Natural killer cell (primary cell): ENCODE measurements around the gene EMP1. TPM values are rescaled to one million over a fixed set of nuclear protein-coding genes. Genes with fewer than 3 reads are reported as not detected.

ENCODE experiments used
- ATAC-seq, 3 donors: fragments of 150-1000 bp in 2 of 3; fragments of 200-7000 bp in 1 of 3; cut with Tn5 transposase; 1 replicate in 1 of 3; 2 replicates in 2 of 3; pipeline ENCODE4 v1.10.0; 2021; ENCODE audit warnings: mild to moderate bottlenecking in 2 of 3, moderate library complexity in 2 of 3
- DNase-seq, 2 donors: peaks; one replicate each; pipeline versions ENCODE4 v3.0.0 to v3.0.0-alpha.2; 2013 to 2021; ENCODE audit warnings: mixed read lengths in 1 of 2
- H3K27ac ChIP-seq: one replicate; pipeline ENCODE4 v1.5.1; 2013; ENCODE audit warnings: mild to moderate bottlenecking, low read length
- H3K27me3 ChIP-seq: one replicate; pipeline ENCODE4 v1.6.1; 2013; ENCODE audit warnings: low read length; ENCODE audit not compliant: control insufficient read depth, insufficient read depth
- H3K36me3 ChIP-seq: one replicate; pipeline ENCODE4 v1.6.1; 2013; ENCODE audit warnings: low read length; ENCODE audit not compliant: control insufficient read depth, insufficient read depth
- H3K4me1 ChIP-seq: one replicate; pipeline ENCODE4 v1.6.1; 2013; ENCODE audit warnings: low read length; ENCODE audit not compliant: control insufficient read depth, insufficient read depth
- H3K4me3 ChIP-seq: one replicate; pipeline ENCODE4 v1.5.1; 2013; ENCODE audit warnings: low read length
- H3K9me3 ChIP-seq: one replicate; pipeline ENCODE4 v1.6.1; 2013; ENCODE audit warnings: low read length; ENCODE audit not compliant: control insufficient read depth, insufficient read depth
- H3K27ac Mint-ChIP-seq, 2 donors: one replicate each; pipeline ENCODE4 v1.8.0; 2022; ENCODE audit warnings: mild to moderate bottlenecking in 2 of 2, mixed read lengths in 2 of 2, moderate library complexity in 1 of 2
- H3K27me3 Mint-ChIP-seq, 2 donors: one replicate each; pipeline ENCODE4 v1.8.0; 2022; ENCODE audit warnings: low read depth in 2 of 2, mixed read lengths in 2 of 2
- H3K36me3 Mint-ChIP-seq: one replicate; pipeline ENCODE4 v1.8.0; 2022; ENCODE audit warnings: mixed read lengths
- H3K4me1 Mint-ChIP-seq, 2 donors: one replicate each; pipeline ENCODE4 v1.8.0; 2022; ENCODE audit warnings: mixed read lengths in 2 of 2
- H3K4me3 Mint-ChIP-seq: one replicate; pipeline ENCODE4 v1.8.0; 2022; ENCODE audit warnings: mild to moderate bottlenecking, moderate library complexity, mixed read lengths
- H3K9me3 Mint-ChIP-seq, 2 donors: one replicate each; pipeline ENCODE4 v1.8.0; 2022; ENCODE audit warnings: mixed read lengths in 2 of 2
- CTCF ChIP-seq: fragments of 200-600 bp; IDR thresholded peaks from one replicate; pipeline ENCODE4 v1.8.0; 2022; ENCODE audit warnings: antibody characterized with exemption
- WGBS: methylation state at CpG from one replicate; pipeline ENCODE4 v1.1.7; 2013; ENCODE audit warnings: missing lambda C conversion rate; ENCODE audit not compliant: insufficient coverage; 5-methylcytosine and 5-hydroxymethylcytosine counted together
- intact Hi-C: fragments of 100-400 bp; cut with micrococcal nuclease; formaldehyde crosslinking; loops from one replicate; pipeline ENCODE4 v1.14.2; 2022
- total RNA-seq, 4 donors: library from RNA; stranded (reverse); fragments of 120-200 nt in 1 of 4; gene quantifications; one replicate each; pipeline versions ENCODE4 v1.2.3 to v1.2.4, GENCODE V29; 2013 to 2022

EMP1 gene
- total RNA-seq, 3 donors from 2014 or later (not counting 1 experiment from before 2014, with no cell fraction given), result 3.8 to 4.3 (median 4.2) TPM

- Histone ChIP-seq H3K27ac (no peak overlapping the region), H3K27me3 (no peaks in the 10 kb centered on the region), H3K4me1 (peaks cover 10% of the 10 kb centered on the region), H3K9me3 (no peaks in the 10 kb centered on the region), H3K4me3 (no peak overlapping the region), H3K36me3 (no peaks in the 10 kb centered on the region)
- TF ChIP-seq CTCF, result no peak
- Mint-ChIP-seq H3K4me3 (no peak overlapping the region), H3K27me3 (peaks cover 10 to 18% of the 10 kb centered on the region in 2 donors), H3K36me3 (no peaks in the 10 kb centered on the region), H3K27ac (no peak overlapping the region), H3K9me3 (peaks cover 0 to 2% of the 10 kb centered on the region in 2 donors), H3K4me1 (peaks cover 13 to 19% of the 10 kb centered on the region in 2 donors)
- WGBS, result 0% methylated on average over 3 of the region's 3 CpGs
- intact Hi-C loops, result no loop called here
- DNase-seq (peak; percentile 35 to 71), ATAC-seq (peak; percentile 53 to 96 (median 82))
Measured at GRCh38 chr12:13165617-13166041, 30.9 kb upstream of the EMP1 start.

GRCh38 chr12:13167226-13167625 lies 29.3 kb upstream of the EMP1 start:
- Histone ChIP-seq H3K36me3 (no peaks in the 10 kb centered on the region), H3K27me3 (no peaks in the 10 kb centered on the region), H3K27ac (no peak overlapping the region), H3K4me1 (peaks cover 10% of the 10 kb centered on the region), H3K9me3 (no peaks in the 10 kb centered on the region), H3K4me3 (no peak overlapping the region)
- ATAC-seq (no peak), DNase-seq (no peak)
- Mint-ChIP-seq H3K4me3 (no peak overlapping the region), H3K4me1 (peaks cover 13 to 19% of the 10 kb centered on the region in 2 donors), H3K36me3 (no peaks in the 10 kb centered on the region), H3K27me3 (peaks cover 16 to 21% of the 10 kb centered on the region in 2 donors), H3K9me3 (peaks cover 0 to 2% of the 10 kb centered on the region in 2 donors), H3K27ac (no peak overlapping the region)
- TF ChIP-seq CTCF, result no peak
- WGBS, result 88% methylated on average over 3 of the region's 3 CpGs
- intact Hi-C loops, result no loop called here

- no peak overlapping the region for H3K4me3 ChIP-seq
- H3K4me1 ChIP-seq, result peaks cover 10% of the 10 kb centered on the region
- no peaks in the 10 kb centered on the region for H3K27me3 ChIP-seq
- no peak for ATAC-seq
- Mint-ChIP-seq H3K27me3 (peaks cover 20 to 27% of the 10 kb centered on the region in 2 donors), H3K4me3 (no peak overlapping the region), H3K9me3 (peaks cover 0 to 2% of the 10 kb centered on the region in 2 donors), H3K27ac (no peak overlapping the region), H3K36me3 (no peaks in the 10 kb centered on the region), H3K4me1 (peaks cover 13 to 19% of the 10 kb centered on the region in 2 donors)
- no peak for TF ChIP-seq CTCF
- H3K27ac ChIP-seq, result no peak overlapping the region
- no peaks in the 10 kb centered on the region for H3K9me3 ChIP-seq
- DNase-seq, result no peak
- H3K36me3 ChIP-seq, result no peaks in the 10 kb centered on the region
- WGBS, result 83% methylated on average over 3 of the region's 4 CpGs
- intact Hi-C loops, result no loop called here
Measured at GRCh38 chr12:13167906-13168305, 28.6 kb upstream of the EMP1 start.

- ATAC-seq, result no peak
- no peak for DNase-seq
- Histone ChIP-seq H3K9me3 (no peaks in the 10 kb centered on the region), H3K4me3 (no peak overlapping the region), H3K4me1 (peaks cover 10% of the 10 kb centered on the region), H3K27ac (no peak overlapping the region), H3K27me3 (no peaks in the 10 kb centered on the region), H3K36me3 (no peaks in the 10 kb centered on the region)
- intact Hi-C loops, result no loop called here
- Mint-ChIP-seq H3K4me1 (peaks cover 13 to 19% of the 10 kb centered on the region in 2 donors), H3K36me3 (no peaks in the 10 kb centered on the region), H3K9me3 (peaks cover 0 to 2% of the 10 kb centered on the region in 2 donors), H3K27ac (no peak overlapping the region), H3K27me3 (peaks cover 25 to 32% of the 10 kb centered on the region in 2 donors), H3K4me3 (no peak overlapping the region)
- 88% methylated on average over 1 of the region's 1 CpG for WGBS
- no peak for TF ChIP-seq CTCF
Measured at GRCh38 chr12:13169272-13169671, 27.3 kb upstream of the EMP1 start.
